ENCODE results near the gene MADCAM1. TPM values are rescaled to one million over a fixed set of nuclear protein-coding genes. Genes with fewer than 3 reads are reported as not detected.
A peak's percentile ranks its signal among the peaks of the same experiment; 100 is the strongest.

Gene MADCAM1
- total RNA-seq, 4 donors from 2014 or later = 0.21 TPM; not detected in 3

DNA sequence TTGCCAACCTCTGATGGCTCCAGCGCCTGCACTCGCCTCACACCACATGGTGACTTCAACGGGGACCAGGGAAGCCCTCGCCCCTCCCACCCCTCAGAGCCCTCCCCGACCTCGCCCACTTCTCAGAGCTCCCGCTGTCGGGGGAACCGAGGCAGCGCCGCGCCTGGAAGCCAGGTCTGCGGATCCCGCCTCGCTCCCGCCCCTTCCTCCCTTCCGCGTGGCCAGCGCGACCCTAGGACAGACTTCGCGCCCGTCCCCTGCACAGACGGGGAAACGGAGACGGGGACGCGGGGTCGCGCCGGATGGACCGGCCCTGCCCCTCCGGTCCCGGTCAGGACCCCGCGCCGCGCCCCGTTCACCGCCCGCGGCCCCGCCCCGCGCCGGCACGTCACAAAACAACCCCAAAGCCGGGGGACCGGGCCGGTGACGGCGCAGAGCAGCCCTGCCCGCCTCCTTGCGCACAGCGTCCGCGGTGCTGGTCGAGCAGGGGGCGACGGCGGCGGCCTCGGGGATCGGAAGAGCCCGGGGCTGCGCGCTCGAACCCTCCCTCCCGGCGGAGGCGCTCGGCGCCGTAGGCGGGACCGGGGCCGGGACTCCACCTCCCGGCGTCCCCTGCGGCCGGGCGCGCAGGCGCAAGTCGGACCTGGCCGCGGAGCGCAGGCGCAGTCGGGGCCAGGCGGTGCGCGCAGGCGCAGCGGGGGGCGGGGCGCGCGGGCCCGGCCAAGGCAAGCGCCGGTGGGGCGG, 34.9 kb downstream of the MADCAM1 start:
- H3K36me3 ChIP-seq = peaks cover under 1 to 13% (median 2%) of the 10 kb centered on the region in 3 donors
- peaks cover 6 to 38% (median 21%) of the 10 kb centered on the region in 4 donors for H3K4me1 ChIP-seq
- no peaks in the 10 kb centered on the region for H3K9me3 ChIP-seq
- H3K27me3 ChIP-seq = peaks cover 0 to 14% of the 10 kb centered on the region in 2 donors
- H3K27ac ChIP-seq = peak overlapping the region; percentile 95 to 99 (median 98)
- TF ChIP-seq EP300 (IDR thresholded peaks at IDR 0.05) (peak in 1 of 2 donors; percentile 42), POLR2A (IDR thresholded peaks at IDR 0.05) (peak in 1 of 2 donors; percentile 91), CTCF (IDR thresholded peaks at IDR 0.05) (peak in 2 of 5 experiments; percentile 54 to 58)
- 0 to 1% methylated on average over 23 to 49 of the region's 103 CpGs for WGBS, 2 donors
- H3K4me3 ChIP-seq = peak overlapping the region; percentile 64 to 100 (median 92)
- DNase-seq (ENCODE audit: low spot score in 2 of 2) = peak; percentile 52 to 68

- WGBS, 2 donors = 0 to 1% methylated on average over 35 to 47 of the region's 84 CpGs
- Histone ChIP-seq H3K9me3 (no peaks in the 10 kb centered on the region), H3K4me1 (peaks cover 6 to 38% (median 21%) of the 10 kb centered on the region in 4 donors), H3K4me3 (peak within 1 kb of the TSS; percentile 83 to 100 (median 98)), H3K27ac (peak within 1 kb of the TSS; percentile 95 to 99 (median 98)), H3K27me3 (peaks cover 0 to 6% of the 10 kb centered on the region in 2 donors), H3K36me3 (peaks cover 2 to 21% (median 6%) of the 10 kb centered on the region in 3 donors)
- DNase-seq (ENCODE audit: low spot score in 2 of 2) = no peak
- no peak for TF ChIP-seq EP300 (IDR thresholded peaks at IDR 0.05)
- peak in 1 of 2 donors; percentile 77 for TF ChIP-seq POLR2A (IDR thresholded peaks at IDR 0.05)
Measured at GRCh38 chr19:531753-532560, 35.7 kb downstream of the MADCAM1 start, which contains the start of gene CDC34. Gene CDC34, plus strand, starts transcription at chr19:531760. Its CDS starts 172 bp downstream, at chr19:531932.

GRCh38 chr19:532561-533363, 36.5 kb downstream of the MADCAM1 start:
- Histone ChIP-seq H3K27ac (peak overlapping the region; percentile 80 to 99 (median 89)), H3K27me3 (no peaks in the 10 kb centered on the region), H3K4me1 (peaks cover 6 to 38% (median 21%) of the 10 kb centered on the region in 4 donors), H3K9me3 (no peaks in the 10 kb centered on the region), H3K4me3 (peak overlapping the region; percentile 83 to 100 (median 98)), H3K36me3 (peaks cover 2 to 27% (median 6%) of the 10 kb centered on the region in 3 donors)
- peak in 1 of 2 donors; percentile 35 for TF ChIP-seq EP300 (IDR thresholded peaks at IDR 0.05)
- no peak for TF ChIP-seq POLR2A (IDR thresholded peaks at IDR 0.05)
- peak; percentile 17 to 71 (median 42) for TF ChIP-seq CTCF (IDR thresholded peaks at IDR 0.05)
- 0 to 1% methylated on average over 35 to 38 of the region's 47 CpGs for WGBS, 2 donors
- peak; percentile 50 to 58 for DNase-seq (ENCODE audit: low spot score in 2 of 2)

DNA sequence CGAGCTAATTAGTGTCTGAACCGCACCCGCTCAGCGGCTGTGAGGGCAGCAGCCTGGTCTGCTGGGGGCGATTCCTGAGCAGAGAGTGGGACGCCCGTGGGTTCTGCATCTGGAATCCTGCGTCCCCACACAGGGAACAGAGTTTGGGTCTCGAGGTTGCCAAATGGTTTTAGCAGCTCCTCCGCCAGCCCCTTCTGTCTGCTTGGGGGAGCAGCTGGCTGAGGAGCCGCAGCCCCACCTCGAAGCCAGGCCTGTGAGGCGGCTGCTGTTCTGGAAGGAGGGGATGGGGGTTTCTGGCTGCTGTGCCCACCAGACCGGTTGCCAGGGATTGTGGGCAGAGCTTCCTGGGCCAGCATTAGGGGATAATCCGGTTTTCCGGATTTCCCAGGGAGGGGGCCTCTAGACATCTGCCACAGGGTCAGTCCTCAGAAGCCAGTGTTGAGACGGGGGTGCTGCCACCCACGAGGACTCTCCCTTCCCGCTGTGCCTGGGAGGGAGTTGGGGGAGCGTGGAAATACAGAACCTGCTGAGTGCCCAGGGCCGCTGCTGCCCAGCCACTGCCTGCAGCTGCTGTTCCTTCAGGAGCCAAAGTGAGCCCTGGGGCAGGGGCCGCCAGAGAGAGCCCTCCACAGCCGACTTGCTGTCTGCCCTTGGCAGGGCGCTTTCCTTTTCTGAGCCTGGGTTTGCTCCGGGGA, 37.2 kb downstream of the MADCAM1 start:
- Histone ChIP-seq H3K27ac (peak overlapping the region; percentile 80 to 99 (median 89)), H3K4me1 (peaks cover 6 to 38% (median 21%) of the 10 kb centered on the region in 4 donors)
- 20 to 30% methylated on average over 18 to 23 of the region's 25 CpGs for WGBS, 2 donors

More for the DNA sequence above, 37.2 kb downstream of the MADCAM1 start:
- DNase-seq (ENCODE audit: low spot score in 2 of 2) = no peak
- Histone ChIP-seq H3K27me3 (no peaks in the 10 kb centered on the region), H3K36me3 (peaks cover 3 to 34% (median 8%) of the 10 kb centered on the region in 3 donors), H3K4me3 (peak overlapping the region; percentile 83 to 100 (median 98)), H3K9me3 (no peaks in the 10 kb centered on the region)
- TF ChIP-seq POLR2A (IDR thresholded peaks at IDR 0.05) (no peak), CTCF (IDR thresholded peaks at IDR 0.05) (no peak), EP300 (IDR thresholded peaks at IDR 0.05) (no peak)

Data from tibial nerve (tissue), 4 donors.